Measurements from ENCODE around the gene EIF4B. TPM values are rescaled to one million over a fixed set of nuclear protein-coding genes. Genes with fewer than 3 reads are reported as not detected.

Gene EIF4B
- total and polyA plus RNA-seq, 2 of the 13 experiments (the other 11 are each of a cell fraction or from before 2014, with no cell fraction given): 416 to 548 TPM

DNA sequence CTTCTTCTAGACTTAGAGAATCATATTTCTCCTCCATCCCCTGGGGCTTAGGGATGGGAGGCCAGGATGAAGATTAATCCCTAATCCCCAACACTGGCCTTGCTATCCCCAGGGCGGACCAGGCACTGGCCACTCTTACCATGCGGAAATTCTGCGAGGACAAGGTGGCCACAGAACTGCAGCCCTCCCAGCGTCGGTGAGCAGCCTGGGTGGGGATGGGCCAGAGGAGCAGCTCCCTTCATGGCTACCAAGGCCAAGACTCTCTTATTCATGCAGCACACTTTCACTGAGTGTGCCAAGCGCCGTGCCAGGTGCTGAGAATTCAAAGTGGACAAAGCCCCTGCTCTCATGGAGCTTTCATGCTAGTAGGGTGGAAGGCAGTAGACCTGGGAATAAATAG lies 50.6 kb downstream of the EIF4B start:
- Histone ChIP-seq H3K4me1 (ENCODE audit: insufficient read depth, low read length) (peaks cover 41% of the 10 kb centered on the region), H3K4me3 (replicated peaks in 1 of 3; ENCODE audit: insufficient read depth in 1 of 3, low read depth in 2 of 3, low read length in 3 of 3) (no peak overlapping the region), H3K27me3 (ENCODE audit: control insufficient read depth in 1 of 2, insufficient read depth in 2 of 2, low read length in 2 of 2) (no peaks in the 10 kb centered on the region), H3K4me2 (ENCODE audit: low read depth, low read length) (no peak overlapping the region), H2AFZ (ENCODE audit: low read length) (no peak overlapping the region), H3K36me3 (replicated peaks in 1 of 2; ENCODE audit: control insufficient read depth in 1 of 2, insufficient read depth in 2 of 2, low read length in 2 of 2) (0 out of 5 replicates have a peak, but pooled peaks cover 0 to 7% of the 10 kb centered on the region in 2 experiments), H3K9ac (ENCODE audit: insufficient read depth, low read depth, low read length) (no peak overlapping the region), H4K20me1 (ENCODE audit: insufficient read depth, low read length) (no peaks in the 10 kb centered on the region), H3K27ac (ENCODE audit: extremely low read length, insufficient read depth, low read length) (no peak overlapping the region), H3K79me2 (ENCODE audit: insufficient read depth, low read length) (peaks cover 6% of the 10 kb centered on the region), H3K9me3 (ENCODE audit: low read length) (no peaks in the 10 kb centered on the region)
- DNase-seq (ENCODE audit: low spot score) (no peak), FAIRE-seq (no peak), ATAC-seq (no peak)
- BruUV-seq (replicated peaks): no TSS peak
- TF ChIP-seq ZNF44 (CRISPR knock-in tag; IDR thresholded peaks at IDR 0.05) (no peak), RARG (CRISPR knock-in tag; IDR thresholded peaks at IDR 0.05; ENCODE audit: low read depth) (no peak), MAFK (conservative IDR thresholded peaks at IDR 0.05 in 1 of 2, IDR thresholded peaks at IDR 0.05 in 1 of 2; ENCODE audit: low read length in 2 of 2) (no peak), GTF2F1 (IDR thresholded peaks at IDR 0.05; ENCODE audit: low read length) (no peak), ZNF891 (CRISPR knock-in tag; IDR thresholded peaks at IDR 0.05) (no peak), ADNP (CRISPR knock-in tag; IDR thresholded peaks at IDR 0.05) (no peak), IKZF1 (IDR thresholded peaks at IDR 0.05) (no peak)
- TF ChIP-seq, protein P1, sequence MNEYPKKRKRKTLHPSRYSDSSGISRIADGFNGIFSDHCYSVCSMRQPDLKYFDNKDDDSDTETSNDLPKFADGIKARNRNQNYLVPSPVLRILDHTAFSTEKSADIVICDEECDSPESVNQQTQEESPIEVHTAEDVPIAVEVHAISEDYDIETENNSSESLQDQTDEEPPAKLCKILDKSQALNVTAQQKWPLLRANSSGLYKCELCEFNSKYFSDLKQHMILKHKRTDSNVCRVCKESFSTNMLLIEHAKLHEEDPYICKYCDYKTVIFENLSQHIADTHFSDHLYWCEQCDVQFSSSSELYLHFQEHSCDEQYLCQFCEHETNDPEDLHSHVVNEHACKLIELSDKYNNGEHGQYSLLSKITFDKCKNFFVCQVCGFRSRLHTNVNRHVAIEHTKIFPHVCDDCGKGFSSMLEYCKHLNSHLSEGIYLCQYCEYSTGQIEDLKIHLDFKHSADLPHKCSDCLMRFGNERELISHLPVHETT (CRISPR knock-in tag; conservative IDR thresholded peaks at IDR 0.05): no peak
- TF ChIP-seq, protein P2, sequence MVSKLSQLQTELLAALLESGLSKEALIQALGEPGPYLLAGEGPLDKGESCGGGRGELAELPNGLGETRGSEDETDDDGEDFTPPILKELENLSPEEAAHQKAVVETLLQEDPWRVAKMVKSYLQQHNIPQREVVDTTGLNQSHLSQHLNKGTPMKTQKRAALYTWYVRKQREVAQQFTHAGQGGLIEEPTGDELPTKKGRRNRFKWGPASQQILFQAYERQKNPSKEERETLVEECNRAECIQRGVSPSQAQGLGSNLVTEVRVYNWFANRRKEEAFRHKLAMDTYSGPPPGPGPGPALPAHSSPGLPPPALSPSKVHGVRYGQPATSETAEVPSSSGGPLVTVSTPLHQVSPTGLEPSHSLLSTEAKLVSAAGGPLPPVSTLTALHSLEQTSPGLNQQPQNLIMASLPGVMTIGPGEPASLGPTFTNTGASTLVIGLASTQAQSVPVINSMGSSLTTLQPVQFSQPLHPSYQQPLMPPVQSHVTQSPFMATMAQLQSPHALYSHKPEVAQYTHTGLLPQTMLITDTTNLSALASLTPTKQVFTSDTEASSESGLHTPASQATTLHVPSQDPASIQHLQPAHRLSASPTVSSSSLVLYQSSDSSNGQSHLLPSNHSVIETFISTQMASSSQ (IDR thresholded peaks at IDR 0.05; ENCODE audit: low read depth): no peak
- TF ChIP-seq, protein P2 (CRISPR knock-in tag; IDR thresholded peaks at IDR 0.05; ENCODE audit: borderline replicate concordance): no peak
- ChIA-PET POLR2A (interaction anchor here (1.1 to 4.6 kb wide), 3 partner anchors 9 to 46 kb away, joined by 3 to 23 read pairs (median 4); partner anchors contain the start of gene SOAT2), CTCF (ENCODE audit: low intra/inter-chr PET ratio, low total read pairs) (no interaction called here)
- intact Hi-C loops (cut with micrococcal nuclease; ENCODE audit: unreplicated experiment): no loop called here
- in situ Hi-C loops (cut with HindIII; ENCODE audit: extremely low pct_ligation_motif_present, low pct_unique_long_range_greater_than_20kb): no loop called here
- WGBS (ENCODE audit: low lambda C conversion rate): 97% methylated on average over 7 of the region's 7 CpGs
